ENCODE data around the gene FAF1. TPM values are rescaled to one million over a fixed set of nuclear protein-coding genes. Genes with fewer than 3 reads are reported as not detected.
A peak's percentile ranks its signal among the peaks of the same experiment; 100 is the strongest.

The FAF1 gene
- total RNA-seq, 6 experiments from 2014 or later = 24.1 to 32.4 (median 31.6) TPM

- peaks cover 0 to 4% (median 0%) of the 10 kb centered on the region in 4 donors for H3K9me3 ChIP-seq
- no peaks in the 10 kb centered on the region for H3K36me3 ChIP-seq
- H3K4me3 ChIP-seq = no peak overlapping the region
- 100% methylated on average over 1 of the region's 1 CpG for WGBS (ENCODE audit: insufficient coverage, low coverage, low lambda C conversion rate, missing lambda C conversion rate)
- no peak for ATAC-seq
- H3K4me1 ChIP-seq = peaks cover 0 to 11% (median 0%) of the 10 kb centered on the region in 4 donors
- no peaks in the 10 kb centered on the region for H3K27me3 ChIP-seq
- no peak overlapping the region for H3K27ac ChIP-seq
- no peak for TF ChIP-seq CTCF (IDR thresholded peaks at IDR 0.05)
- TF ChIP-seq POLR2A (IDR thresholded peaks at IDR 0.05) = no peak
- no peak for DNase-seq
- intact Hi-C loops (cut with DNase I) = no loop called here
Measured at GRCh38 chr1:50857702-50858101, 102.4 kb downstream of the FAF1 start.

DNA sequence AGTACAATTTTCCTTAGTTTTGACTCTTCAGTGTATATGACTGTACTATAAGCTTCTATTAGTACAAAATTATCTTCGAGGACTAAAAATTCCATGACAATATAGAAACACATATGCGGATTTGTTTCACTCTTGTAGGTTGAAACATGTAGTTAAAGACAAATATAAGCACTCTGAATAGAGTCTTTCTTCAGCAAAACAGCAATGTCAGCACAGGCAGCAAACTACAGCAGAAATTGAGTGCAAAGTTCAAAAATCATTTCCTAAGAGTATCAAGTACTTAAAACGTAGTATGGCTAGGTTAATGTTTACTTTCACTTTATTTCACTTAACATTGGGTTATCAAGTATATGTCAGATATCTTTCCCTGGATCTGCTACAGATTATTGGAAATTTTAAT is 106.7 kb downstream of the FAF1 start:
- DNase-seq = no peak
- Histone ChIP-seq H3K4me3 (peak overlapping the region in 1 of 3 donors; percentile 4), H3K9me3 (no peaks in the 10 kb centered on the region), H3K27me3 (no peaks in the 10 kb centered on the region), H3K36me3 (no peaks in the 10 kb centered on the region), H3K27ac (peak overlapping the region in 2 of 3 donors; percentile 25 to 49), H3K4me1 (peaks cover 0 to 19% (median 0%) of the 10 kb centered on the region in 4 donors)
- peak; percentile 90 to 96 (median 96) for ATAC-seq
- TF ChIP-seq CTCF (IDR thresholded peaks at IDR 0.05) (no peak), POLR2A (IDR thresholded peaks at IDR 0.05) (no peak)
- 26% methylated on average over 3 of the region's 3 CpGs for WGBS (ENCODE audit: insufficient coverage, low coverage, low lambda C conversion rate, missing lambda C conversion rate)
- intact Hi-C loops (cut with DNase I) = no loop called here

DNA sequence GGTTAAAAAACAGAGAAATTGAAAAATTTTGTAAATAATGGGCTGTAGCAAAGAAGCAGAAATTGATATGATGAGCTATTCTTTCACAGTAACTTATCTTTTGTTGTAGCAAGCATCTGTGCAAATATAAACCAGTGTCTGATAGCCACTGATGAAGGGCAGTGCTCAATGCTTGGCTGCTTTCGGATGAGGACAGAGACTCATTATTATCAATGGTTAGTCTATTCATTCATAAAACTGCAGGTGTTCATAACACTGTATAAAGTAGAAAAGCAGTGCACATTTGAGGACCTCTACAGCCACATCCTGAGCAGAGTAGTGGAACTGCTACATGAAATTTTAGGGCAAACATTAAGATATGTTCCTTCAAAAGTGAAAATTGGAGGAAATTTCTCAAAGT is 107.2 kb downstream of the FAF1 start:
- no peaks in the 10 kb centered on the region for H3K27me3 ChIP-seq
- intact Hi-C loops (cut with DNase I) = no loop called here
- H3K27ac ChIP-seq = peak overlapping the region in 2 of 3 donors; percentile 25 to 49
- no peak for DNase-seq
- peak overlapping the region in 1 of 3 donors; percentile 4 for H3K4me3 ChIP-seq
- TF ChIP-seq CTCF (IDR thresholded peaks at IDR 0.05) = no peak
- no peak for TF ChIP-seq POLR2A (IDR thresholded peaks at IDR 0.05)
- peaks cover 0 to 19% (median 0%) of the 10 kb centered on the region in 4 donors for H3K4me1 ChIP-seq
- no peaks in the 10 kb centered on the region for H3K36me3 ChIP-seq
- WGBS (ENCODE audit: insufficient coverage, low coverage, low lambda C conversion rate, missing lambda C conversion rate) = 8% methylated on average over 1 of the region's 1 CpG
- no peaks in the 10 kb centered on the region for H3K9me3 ChIP-seq
- ATAC-seq = peak; percentile 46 to 58 (median 48)

DNA sequence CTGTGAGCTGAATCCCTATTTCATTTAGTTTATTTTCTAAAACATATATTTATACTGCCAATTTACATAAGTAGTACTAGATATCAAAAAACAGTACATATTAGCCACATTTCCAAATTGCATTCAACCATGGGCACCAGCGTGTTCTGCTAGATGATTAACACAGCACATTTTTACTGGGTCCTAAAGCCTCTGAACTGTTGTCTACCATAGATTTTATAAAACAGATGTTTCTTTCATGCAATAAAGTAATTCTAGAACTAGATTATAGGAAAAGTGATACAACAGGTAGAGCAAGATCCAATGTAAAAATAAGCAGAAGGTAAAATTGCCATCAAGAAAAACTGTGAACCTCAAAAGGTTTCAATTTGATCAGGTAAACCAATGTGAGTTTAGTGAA is 108.6 kb downstream of the FAF1 start:
- intact Hi-C loops (cut with DNase I) = no loop called here
- no peak for ATAC-seq
- no peak overlapping the region for H3K4me3 ChIP-seq
- H3K9me3 ChIP-seq = no peaks in the 10 kb centered on the region
- no peaks in the 10 kb centered on the region for H3K36me3 ChIP-seq
- H3K27me3 ChIP-seq = no peaks in the 10 kb centered on the region
- DNase-seq = no peak
- H3K4me1 ChIP-seq = peaks cover 0 to 19% (median 0%) of the 10 kb centered on the region in 4 donors
- TF ChIP-seq CTCF (IDR thresholded peaks at IDR 0.05) = no peak
- TF ChIP-seq POLR2A (IDR thresholded peaks at IDR 0.05) = no peak
- WGBS (ENCODE audit: insufficient coverage, low coverage, low lambda C conversion rate, missing lambda C conversion rate) = 100% methylated on average over 1 of the region's 1 CpG
- no peak overlapping the region for H3K27ac ChIP-seq

DNA sequence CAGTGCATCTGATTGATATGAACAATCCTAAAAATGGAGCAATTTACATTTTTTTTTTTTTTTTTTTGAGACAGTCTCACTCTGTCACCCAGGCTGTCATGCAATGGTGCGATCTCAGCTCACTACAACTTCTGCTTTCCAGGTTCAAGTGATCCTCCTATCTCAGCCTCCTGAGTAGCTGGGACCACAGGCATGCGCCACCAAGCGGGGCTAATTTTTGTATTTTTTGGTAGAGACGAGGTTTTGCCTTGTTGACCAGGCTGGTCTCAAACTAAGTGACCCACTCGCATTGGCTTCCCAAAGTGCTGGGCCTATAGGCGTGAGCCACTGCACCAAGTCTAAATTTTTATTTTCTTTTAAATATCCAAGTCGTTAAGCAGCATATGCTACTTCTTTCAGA is 109.0 kb downstream of the FAF1 start:
- intact Hi-C loops (cut with DNase I) = no loop called here
- DNase-seq (no peak), ATAC-seq (no peak)
- Histone ChIP-seq H3K4me3 (no peak overlapping the region), H3K27me3 (no peaks in the 10 kb centered on the region), H3K27ac (no peak overlapping the region), H3K36me3 (no peaks in the 10 kb centered on the region), H3K4me1 (peaks cover 0 to 19% (median 0%) of the 10 kb centered on the region in 4 donors), H3K9me3 (no peaks in the 10 kb centered on the region)
- 94% methylated on average over 6 of the region's 7 CpGs for WGBS (ENCODE audit: insufficient coverage, low coverage, low lambda C conversion rate, missing lambda C conversion rate)
- TF ChIP-seq POLR2A (IDR thresholded peaks at IDR 0.05) (no peak), CTCF (IDR thresholded peaks at IDR 0.05) (no peak)

Data from right lobe of liver (tissue), 6 donors.